Right lobe of liver (tissue), 4 donors: ENCODE results near the gene IDUA.

Experiments
- CTCF ChIP-seq, 4 donors: fragments of 200-600 bp in 3 of 4; fragments of 450-650 bp in 1 of 4; IDR thresholded peaks; one replicate each; pipeline versions ENCODE4 v1.5.1 to v1.8.0; 2016 to 2022; ENCODE audit warnings: antibody characterized with exemption in 4 of 4, mild to moderate bottlenecking in 2 of 4
- POLR2A ChIP-seq: fragments of 450-650 bp; IDR thresholded peaks from one replicate; pipeline ENCODE4 v1.6.1; 2017; ENCODE audit warnings: antibody characterized with exemption, mild to moderate bottlenecking
- donor health status: DM: no; HTN: no; CAD: no.
- donor health status: DM: no; HTN: no; CAD: no.
- donor health status: DM: no; HTN: yes; CAD: no.

GRCh38 chr4:948101-948935 is 38.5 kb upstream of the IDUA start:
- no peak for TF ChIP-seq CTCF (IDR thresholded peaks at IDR 0.05)
- TF ChIP-seq POLR2A, result no peak
